DND-41 (cell line): ENCODE measurements around the gene RABL6.

Experiments
- CTCF ChIP-seq: IDR thresholded peaks from 2 replicates; pipeline ENCODE4 v1.5.1; 2012; ENCODE audit warnings: borderline replicate concordance, low read length, moderate library complexity, mild to moderate bottlenecking; ENCODE audit not compliant: poor library complexity, severe bottlenecking; ENCODE audit errors: extremely low read depth
- EZH2 ChIP-seq: IDR thresholded peaks from 3 replicates; pipeline ENCODE4 v1.6.1; 2012; ENCODE audit warnings: borderline replicate concordance, low read depth, mild to moderate bottlenecking, moderate library complexity, low read length, inconsistent platforms; ENCODE audit not compliant: severe bottlenecking

GRCh38 chr9:136882109-136882946 lies 74.6 kb downstream of the RABL6 start:
- TF ChIP-seq CTCF (no peak), EZH2 (no peak)
